Measurements from ENCODE around the gene HLA-DMA. TPM values are rescaled to one million over a fixed set of nuclear protein-coding genes. Genes with fewer than 3 reads are reported as not detected.

HLA-DMA gene
- total RNA-seq, 1 donor from 2014 or later = 283 TPM

DNA sequence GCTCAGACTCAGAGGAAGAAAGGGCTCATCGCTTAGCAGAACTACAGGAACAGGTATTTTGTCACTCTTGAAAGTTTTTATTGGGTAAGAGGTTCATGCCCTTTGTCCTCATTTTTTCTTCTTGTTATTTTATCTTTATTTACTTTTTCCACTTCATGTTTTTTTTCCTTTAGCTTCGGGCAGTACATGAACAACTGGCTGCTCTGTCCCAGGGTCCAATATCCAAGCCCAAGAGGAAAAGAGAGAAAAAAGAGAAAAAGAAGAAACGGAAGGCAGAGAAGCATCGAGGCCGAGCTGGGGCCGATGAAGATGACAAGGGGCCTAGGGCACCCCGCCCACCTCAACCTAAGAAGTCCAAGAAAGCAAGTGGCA, 25.0 kb upstream of the HLA-DMA start:
- Histone ChIP-seq H3K4me3 (no peak overlapping the region), H3K9me3 (no peaks in the 10 kb centered on the region), H3K27ac (no peak overlapping the region), H3K27me3 (ENCODE audit: low read depth) (no peaks in the 10 kb centered on the region), H3K36me3 (peaks cover 91% of the 10 kb centered on the region), H3K4me1 (peaks cover 57% of the 10 kb centered on the region)
- TF ChIP-seq, protein P1, sequence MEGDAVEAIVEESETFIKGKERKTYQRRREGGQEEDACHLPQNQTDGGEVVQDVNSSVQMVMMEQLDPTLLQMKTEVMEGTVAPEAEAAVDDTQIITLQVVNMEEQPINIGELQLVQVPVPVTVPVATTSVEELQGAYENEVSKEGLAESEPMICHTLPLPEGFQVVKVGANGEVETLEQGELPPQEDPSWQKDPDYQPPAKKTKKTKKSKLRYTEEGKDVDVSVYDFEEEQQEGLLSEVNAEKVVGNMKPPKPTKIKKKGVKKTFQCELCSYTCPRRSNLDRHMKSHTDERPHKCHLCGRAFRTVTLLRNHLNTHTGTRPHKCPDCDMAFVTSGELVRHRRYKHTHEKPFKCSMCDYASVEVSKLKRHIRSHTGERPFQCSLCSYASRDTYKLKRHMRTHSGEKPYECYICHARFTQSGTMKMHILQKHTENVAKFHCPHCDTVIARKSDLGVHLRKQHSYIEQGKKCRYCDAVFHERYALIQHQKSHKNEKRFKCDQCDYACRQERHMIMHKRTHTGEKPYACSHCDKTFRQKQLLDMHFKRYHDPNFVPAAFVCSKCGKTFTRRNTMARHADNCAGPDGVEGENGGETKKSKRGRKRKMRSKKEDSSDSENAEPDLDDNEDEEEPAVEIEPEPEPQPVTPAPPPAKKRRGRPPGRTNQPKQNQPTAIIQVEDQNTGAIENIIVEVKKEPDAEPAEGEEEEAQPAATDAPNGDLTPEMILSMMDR (IDR thresholded peaks at IDR 0.05) = no peak
- ATAC-seq = no peak
- no peak for DNase-seq
- intact Hi-C loops (cut with DNase I) = no loop called here

GRCh38 chr6:32977272-32977952, 24.5 kb upstream of the HLA-DMA start:
- peaks cover 57% of the 10 kb centered on the region for H3K4me1 ChIP-seq
- TF ChIP-seq, protein P1 (IDR thresholded peaks at IDR 0.05) = no peak
- ATAC-seq = no peak
- no peak overlapping the region for H3K27ac ChIP-seq
- intact Hi-C loops (cut with DNase I) = no loop called here
- H3K27me3 ChIP-seq (ENCODE audit: low read depth) = no peaks in the 10 kb centered on the region
- peaks cover 96% of the 10 kb centered on the region for H3K36me3 ChIP-seq
- no peaks in the 10 kb centered on the region for H3K9me3 ChIP-seq
- DNase-seq = no peak
- H3K4me3 ChIP-seq = no peak overlapping the region

DNA sequence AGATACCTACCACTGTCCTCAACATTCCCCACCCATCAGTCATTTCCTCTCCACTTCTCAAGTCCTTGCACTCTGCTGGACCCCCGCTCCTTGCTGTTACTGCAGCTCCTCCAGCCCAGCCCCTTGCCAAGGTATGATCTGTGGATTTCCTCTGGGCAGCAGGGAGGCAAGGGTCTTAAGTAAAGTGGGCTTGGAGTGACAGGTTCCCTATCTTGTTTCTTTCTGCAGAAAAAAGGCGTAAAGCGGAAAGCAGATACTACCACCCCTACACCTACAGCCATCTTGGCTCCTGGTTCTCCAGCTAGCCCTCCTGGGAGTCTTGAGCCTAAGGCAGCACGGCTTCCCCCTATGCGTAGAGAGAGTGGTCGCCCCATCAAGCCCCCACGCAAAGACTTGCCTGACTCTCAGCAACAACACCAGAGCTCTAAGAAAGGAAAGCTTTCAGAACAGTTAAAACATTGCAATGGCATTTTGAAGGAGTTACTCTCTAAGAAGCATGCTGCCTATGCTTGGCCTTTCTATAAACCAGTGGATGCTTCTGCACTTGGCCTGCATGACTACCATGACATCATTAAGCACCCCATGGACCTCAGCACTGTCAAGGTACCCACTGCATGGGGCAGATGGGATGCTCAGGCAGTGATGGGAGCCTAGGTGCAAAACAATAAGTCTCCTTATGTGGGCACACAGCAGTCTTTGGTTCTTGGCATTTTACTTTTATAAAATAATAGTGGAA, 23.6 kb upstream of the HLA-DMA start:
- Histone ChIP-seq H3K4me1 (peaks cover 51% of the 10 kb centered on the region), H3K27ac (no peak overlapping the region), H3K9me3 (no peaks in the 10 kb centered on the region), H3K4me3 (no peak overlapping the region), H3K36me3 (peaks cover 91% of the 10 kb centered on the region), H3K27me3 (ENCODE audit: low read depth) (no peaks in the 10 kb centered on the region)
- TF ChIP-seq, protein P1 (IDR thresholded peaks at IDR 0.05) = no peak
- intact Hi-C loops (cut with DNase I) = no loop called here
- DNase-seq = no peak
- ATAC-seq = no peak

GRCh38 chr6:32975886-32976285, 23.0 kb upstream of the HLA-DMA start:
- intact Hi-C loops (cut with DNase I) = no loop called here
- no peaks in the 10 kb centered on the region for H3K9me3 ChIP-seq
- H3K27me3 ChIP-seq (ENCODE audit: low read depth) = no peaks in the 10 kb centered on the region
- H3K4me3 ChIP-seq = no peak overlapping the region
- no peak overlapping the region for H3K27ac ChIP-seq
- TF ChIP-seq, protein P1 (IDR thresholded peaks at IDR 0.05) = no peak
- ATAC-seq (no peak), DNase-seq (no peak)
- peaks cover 48% of the 10 kb centered on the region for H3K4me1 ChIP-seq
- H3K36me3 ChIP-seq = peaks cover 84% of the 10 kb centered on the region

GRCh38 chr6:32974541-32975308, 21.8 kb upstream of the HLA-DMA start:
- intact Hi-C loops (cut with DNase I) = no loop called here
- DNase-seq (no peak), ATAC-seq (no peak)
- peaks cover 73% of the 10 kb centered on the region for H3K36me3 ChIP-seq
- peak overlapping the region; percentile 96 for H3K4me3 ChIP-seq
- no peaks in the 10 kb centered on the region for H3K27me3 ChIP-seq (ENCODE audit: low read depth)
- no peaks in the 10 kb centered on the region for H3K9me3 ChIP-seq
- TF ChIP-seq, protein P1 (IDR thresholded peaks at IDR 0.05) = no peak
- H3K27ac ChIP-seq = peak overlapping the region; percentile 76
- H3K4me1 ChIP-seq = peaks cover 48% of the 10 kb centered on the region

Measured in lower lobe of right lung (tissue), 2 donors.